MM.1S (cell line): Measurements from ENCODE around the gene RSRP1.
"Not testable (repeated sequence)": the region's sequence is repeated elsewhere in the genome, so short reads cannot be mapped to it uniquely, and the experiment has no call there.

ENCODE experiments used
- EZH2 ChIP-seq: fragments of 300-600 bp; sonication (generic); optimal IDR thresholded peaks from 2 replicates; pipeline ENCODE3; 2017; ENCODE audit warnings: low read depth, mild to moderate bottlenecking, antibody characterized with exemption, low read length, mixed read lengths
- TF ChIP-seq, protein P1 (sequence below): fragments of 300-600 bp; sonication (generic); IDR thresholded peaks from 2 replicates; pipeline ENCODE4 v1.5.1; 2016; ENCODE audit warnings: antibody characterized with exemption, low read length, mixed read lengths

DNA sequence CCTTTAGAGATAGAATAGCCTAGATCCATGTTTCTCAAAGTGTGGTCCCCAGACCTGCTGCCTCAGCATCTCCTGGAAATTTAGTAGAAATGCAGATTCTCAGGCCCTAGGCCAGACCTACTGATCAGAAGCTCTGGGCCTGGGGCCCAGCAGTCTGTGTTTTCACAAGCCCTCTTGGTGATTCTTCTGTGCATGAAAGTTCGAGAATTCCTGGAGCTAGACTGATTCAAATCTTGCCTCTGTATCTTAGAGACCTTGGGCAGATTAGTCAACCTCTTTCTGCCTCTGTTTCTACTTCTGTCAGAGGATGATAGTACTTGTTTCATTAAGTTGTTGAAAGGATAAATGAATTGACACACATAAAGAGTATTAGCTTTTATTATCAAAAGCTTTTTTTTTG is 30.0 kb upstream of the RSRP1 start:
- TF ChIP-seq, protein P1, sequence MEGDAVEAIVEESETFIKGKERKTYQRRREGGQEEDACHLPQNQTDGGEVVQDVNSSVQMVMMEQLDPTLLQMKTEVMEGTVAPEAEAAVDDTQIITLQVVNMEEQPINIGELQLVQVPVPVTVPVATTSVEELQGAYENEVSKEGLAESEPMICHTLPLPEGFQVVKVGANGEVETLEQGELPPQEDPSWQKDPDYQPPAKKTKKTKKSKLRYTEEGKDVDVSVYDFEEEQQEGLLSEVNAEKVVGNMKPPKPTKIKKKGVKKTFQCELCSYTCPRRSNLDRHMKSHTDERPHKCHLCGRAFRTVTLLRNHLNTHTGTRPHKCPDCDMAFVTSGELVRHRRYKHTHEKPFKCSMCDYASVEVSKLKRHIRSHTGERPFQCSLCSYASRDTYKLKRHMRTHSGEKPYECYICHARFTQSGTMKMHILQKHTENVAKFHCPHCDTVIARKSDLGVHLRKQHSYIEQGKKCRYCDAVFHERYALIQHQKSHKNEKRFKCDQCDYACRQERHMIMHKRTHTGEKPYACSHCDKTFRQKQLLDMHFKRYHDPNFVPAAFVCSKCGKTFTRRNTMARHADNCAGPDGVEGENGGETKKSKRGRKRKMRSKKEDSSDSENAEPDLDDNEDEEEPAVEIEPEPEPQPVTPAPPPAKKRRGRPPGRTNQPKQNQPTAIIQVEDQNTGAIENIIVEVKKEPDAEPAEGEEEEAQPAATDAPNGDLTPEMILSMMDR, result not testable (repeated sequence)
- not testable (repeated sequence) for TF ChIP-seq EZH2
